HG03565 (cell line): ENCODE results near the gene EFCAB8.

Source experiments
- ATAC-seq: cut with Tn5 transposase; IDR thresholded peaks from one replicate; pipeline ENCODE4 v1.9.1; 2021; ENCODE audit warnings: mild to moderate bottlenecking, moderate library complexity; ENCODE audit not compliant: unreplicated experiment

EFCAB8 gene

GRCh38 chr20:32858701-32859372, at the start of gene EFCAB8:
Gene EFCAB8, plus strand, starts transcription at chr20:32858923. Its CDS starts 4,870 bp downstream, at chr20:32863793.
- ATAC-seq: no peak

GRCh38 chr20:32809907-32810306, 48.8 kb upstream of the EFCAB8 start:
- no peak for ATAC-seq

- no peak for ATAC-seq
Observed at GRCh38 chr20:32810941-32811340, 47.8 kb upstream of the EFCAB8 start.

- ATAC-seq: no peak
Observed at GRCh38 chr20:32811886-32812285, 46.8 kb upstream of the EFCAB8 start.

- peak; percentile 34 for ATAC-seq
Observed at GRCh38 chr20:32819992-32820697, 38.6 kb upstream of the EFCAB8 start.

GRCh38 chr20:32820698-32821377, 37.9 kb upstream of the EFCAB8 start:
- no peak for ATAC-seq

GRCh38 chr20:32822225-32822624, 36.5 kb upstream of the EFCAB8 start:
- ATAC-seq: no peak

- no peak for ATAC-seq
Observed at GRCh38 chr20:32823078-32823477, 35.6 kb upstream of the EFCAB8 start.

GRCh38 chr20:32823737-32824588, 34.8 kb upstream of the EFCAB8 start:
- no peak for ATAC-seq

GRCh38 chr20:32828029-32828680, 30.6 kb upstream of the EFCAB8 start:
- no peak for ATAC-seq

- no peak for ATAC-seq
Observed at GRCh38 chr20:32829311-32830005, 29.3 kb upstream of the EFCAB8 start.

GRCh38 chr20:32830437-32830836, 28.3 kb upstream of the EFCAB8 start:
- no peak for ATAC-seq

GRCh38 chr20:32831982-32832381, 26.7 kb upstream of the EFCAB8 start:
- no peak for ATAC-seq

- no peak for ATAC-seq
Observed at GRCh38 chr20:32832664-32833063, 26.1 kb upstream of the EFCAB8 start.

GRCh38 chr20:32834972-32835371, 23.8 kb upstream of the EFCAB8 start:
- ATAC-seq: no peak

GRCh38 chr20:32837157-32837556, 21.6 kb upstream of the EFCAB8 start:
- ATAC-seq: no peak

- no peak for ATAC-seq
Observed at GRCh38 chr20:32839227-32839981, 19.3 kb upstream of the EFCAB8 start.

GRCh38 chr20:32839982-32840285, 18.8 kb upstream of the EFCAB8 start:
- ATAC-seq: no peak

- no peak for ATAC-seq
Observed at GRCh38 chr20:32841174-32841573, 17.5 kb upstream of the EFCAB8 start.
